H1 (cell line): Measurements from ENCODE around the gene SLC12A8. TPM values are rescaled to one million over a fixed set of nuclear protein-coding genes. Genes with fewer than 3 reads are reported as not detected.

Experiments
- CTCF ChIA-PET: fragments of 300-600 bp; sonication (Branson Sonifier 250); formaldehyde crosslinking; loops from one replicate; lab custom pipeline; 2021; ENCODE audit not compliant: partially characterized antibody; lab: Charles Lee
- POLR2A ChIA-PET: fragments of 300-600 bp; sonication (Branson Sonifier 250); formaldehyde crosslinking; loops from one replicate; lab custom pipeline; 2021; ENCODE audit warnings: inconsistent platforms; ENCODE audit not compliant: partially characterized antibody; lab: Charles Lee
- DNase-seq, 2 experiments: peaks; one replicate each; pipeline versions ENCODE4 v3.0.0 to v3.0.0-alpha.2; 2010 to 2022; ENCODE audit warnings: low spot score in 2 of 2, low read depth in 1 of 2, mixed read lengths in 1 of 2
- FAIRE-seq: peaks from 2 replicates; lab custom pipeline; 2011; peaks lifted over from hg19 to GRCh38; lab: Jason Lieb, UNC
- H2AFZ ChIP-seq: 2 replicates; pipeline ENCODE4 v1.8.1; 2012; ENCODE audit warnings: low read length, inconsistent platforms
- H2AK5ac ChIP-seq: 2 replicates; pipeline ENCODE4 v1.6.1; 2013; ENCODE audit warnings: low read depth, low read length
- H2BK120ac ChIP-seq: replicated peaks from 2 replicates; pipeline ENCODE3; 2013; ENCODE audit warnings: low read depth, low read length, inconsistent platforms
- H2BK12ac ChIP-seq: 2 replicates; pipeline ENCODE4 v1.6.1; 2013; ENCODE audit warnings: low read depth, low read length
- H2BK15ac ChIP-seq: 2 replicates; pipeline ENCODE4 v1.6.1; 2013; ENCODE audit warnings: low read length
- H2BK20ac ChIP-seq: 2 replicates; pipeline ENCODE4 v1.6.1; 2013; ENCODE audit warnings: low read length
- H2BK5ac ChIP-seq: 2 replicates; pipeline ENCODE4 v1.6.1; 2013; ENCODE audit warnings: low read depth, low read length
- H3K14ac ChIP-seq: 2 replicates; pipeline ENCODE4 v1.6.1; 2013; ENCODE audit warnings: inconsistent platforms; ENCODE audit not compliant: insufficient read length
- H3K18ac ChIP-seq: 2 replicates; pipeline ENCODE4 v1.6.1; 2013; ENCODE audit warnings: low read length; ENCODE audit errors: extremely low read depth
- H3K23ac ChIP-seq: 2 replicates; pipeline ENCODE4 v1.6.1; 2013; ENCODE audit warnings: inconsistent platforms; ENCODE audit not compliant: insufficient read length
- H3K23me2 ChIP-seq: 2 replicates; pipeline ENCODE4 v1.6.1; 2013; ENCODE audit warnings: low read depth, low read length
- H3K27ac ChIP-seq: 2 replicates; pipeline ENCODE4 v1.6.1; 2011; ENCODE audit warnings: low read depth, low read length, inconsistent platforms
- H3K27me3 ChIP-seq, 4 experiments: replicated peaks in 1 of 4; 1 replicate in 1 of 4; 2 replicates in 3 of 4; pipeline versions ENCODE4 v1.6.1 to v1.8.1; 2011 to 2013; ENCODE audit warnings: low read length in 3 of 4, mild to moderate bottlenecking in 3 of 4, inconsistent platforms in 2 of 4, mixed read lengths in 2 of 4, moderate library complexity in 1 of 4; ENCODE audit not compliant: control insufficient read depth in 3 of 4, insufficient read depth in 3 of 4; ENCODE audit errors: extremely low read depth in 1 of 4
- H3K36me3 ChIP-seq, 4 experiments: 2 replicates each; pipeline versions ENCODE4 v1.6.1 to v1.8.1; 2011 to 2013; ENCODE audit warnings: mild to moderate bottlenecking in 4 of 4, low read length in 3 of 4, moderate library complexity in 2 of 4, control low read depth in 1 of 4, inconsistent platforms in 1 of 4; ENCODE audit not compliant: insufficient read depth in 4 of 4, control insufficient read depth in 2 of 4
- H3K4ac ChIP-seq: replicated peaks from 2 replicates; pipeline ENCODE3; 2013; ENCODE audit warnings: low read length, low read depth, mixed read lengths, inconsistent platforms; ENCODE audit not compliant: insufficient read length
- H3K4me1 ChIP-seq, 4 experiments: replicated peaks in 1 of 4; 1 replicate in 1 of 4; 2 replicates in 3 of 4; pipeline versions ENCODE4 v1.6.1 to v1.8.1; 2011 to 2013; ENCODE audit warnings: low read length in 3 of 4, inconsistent platforms in 2 of 4, mixed read lengths in 1 of 4; ENCODE audit not compliant: insufficient read depth in 4 of 4, control insufficient read depth in 3 of 4
- H3K4me2 ChIP-seq, 2 experiments: 2 replicates each; pipeline versions ENCODE4 v1.6.1 to v1.8.1; 2011 to 2013; ENCODE audit warnings: low read depth in 2 of 2, low read length in 2 of 2, control low read depth in 1 of 2, inconsistent platforms in 1 of 2, mild to moderate bottlenecking in 1 of 2; ENCODE audit not compliant: insufficient read depth in 1 of 2
- H3K4me3 ChIP-seq, 4 experiments: fragments of 200-600, 300-600 bp in 1 of 4; sonication (generic), shearing (Covaris generic), sonication (Bioruptor Twin) in 1 of 4; 2 replicates each; pipeline versions ENCODE4 v1.5.1 to v1.8.1; 2011 to 2016; ENCODE audit warnings: low read length in 4 of 4, low read depth in 3 of 4, control low read depth in 2 of 4, inconsistent platforms in 2 of 4, mild to moderate bottlenecking in 2 of 4, mixed read lengths in 1 of 4, moderate library complexity in 1 of 4; ENCODE audit not compliant: insufficient read depth in 2 of 4; ENCODE audit errors: extremely low read depth in 1 of 4
- H3K56ac ChIP-seq: replicated peaks from 2 replicates; pipeline ENCODE3; 2013; ENCODE audit warnings: low read depth, mild to moderate bottlenecking, mixed read lengths, low read length, inconsistent platforms; ENCODE audit not compliant: insufficient read length
- H3K79me1 ChIP-seq: 2 replicates; pipeline ENCODE4 v1.6.1; 2013; ENCODE audit warnings: low read depth, low read length, control low read depth
- H3K79me2 ChIP-seq, 2 experiments: 2 replicates each; pipeline versions ENCODE4 v1.6.1 to v1.8.1; 2012 to 2013; ENCODE audit warnings: low read length in 2 of 2, mild to moderate bottlenecking in 2 of 2, inconsistent platforms in 1 of 2; ENCODE audit not compliant: insufficient read depth in 2 of 2, control insufficient read depth in 1 of 2
- H3K9ac ChIP-seq, 4 experiments: replicated peaks in 1 of 4; 1 replicate in 1 of 4; 2 replicates in 3 of 4; pipeline versions ENCODE4 v1.6.1 to v1.8.1; 2011 to 2013; ENCODE audit warnings: low read depth in 3 of 4, low read length in 3 of 4, control low read depth in 2 of 4, mild to moderate bottlenecking in 2 of 4, moderate library complexity in 2 of 4, inconsistent platforms in 1 of 4; ENCODE audit errors: extremely low read depth in 1 of 4
- H3K9me3 ChIP-seq, 2 experiments: 2 replicates each; pipeline versions ENCODE4 v1.6.1 to v1.8.1; 2012 to 2013; ENCODE audit warnings: mild to moderate bottlenecking in 2 of 2, moderate library complexity in 2 of 2, control low read depth in 1 of 2, inconsistent platforms in 1 of 2, low read depth in 1 of 2, low read length in 1 of 2, mixed read lengths in 1 of 2; ENCODE audit not compliant: insufficient read depth in 2 of 2
- H4K20me1 ChIP-seq, 2 experiments: replicated peaks in 1 of 2; 2 replicates each; pipeline versions ENCODE3 to v1.8.1; 2011 to 2013; ENCODE audit warnings: inconsistent platforms in 2 of 2, low read length in 2 of 2, mild to moderate bottlenecking in 1 of 2; ENCODE audit not compliant: insufficient read depth in 2 of 2, control insufficient read depth in 1 of 2
- H4K5ac ChIP-seq: 2 replicates; pipeline ENCODE4 v1.6.1; 2013; ENCODE audit warnings: low read length, low read depth, mixed read lengths, inconsistent platforms; ENCODE audit not compliant: insufficient read length
- H4K8ac ChIP-seq: 2 replicates; pipeline ENCODE4 v1.8.0; 2013; ENCODE audit warnings: mild to moderate bottlenecking, moderate library complexity, low read length, inconsistent platforms; ENCODE audit not compliant: insufficient read depth; ENCODE audit errors: extremely low read depth
- H4K91ac ChIP-seq: replicated peaks from 2 replicates; pipeline ENCODE3; 2013; ENCODE audit warnings: low read length, mixed read lengths, inconsistent platforms; ENCODE audit not compliant: insufficient read length
- FOSL1 ChIP-seq: IDR thresholded peaks from 2 replicates; pipeline ENCODE4 v1.6.1; 2011; ENCODE audit warnings: mild to moderate bottlenecking, low read depth, low read length, moderate library complexity; ENCODE audit not compliant: insufficient read depth
- RXRA ChIP-seq: IDR thresholded peaks from 2 replicates; pipeline ENCODE4 v1.6.1; 2011; ENCODE audit warnings: low read depth, mild to moderate bottlenecking, low read length, moderate library complexity; ENCODE audit not compliant: insufficient read depth
- SP4 ChIP-seq: IDR thresholded peaks from 2 replicates; pipeline ENCODE4 v1.6.1; 2012; ENCODE audit warnings: low read length, inconsistent platforms
- WGBS, 2 experiments: shearing (Covaris generic) in 1 of 2; methylation state at CpG; one replicate each; pipeline versions ENCODE4 v1.1.6 to v1.1.7; 2013 to 2015; ENCODE audit warnings: low lambda C conversion rate in 2 of 2, mixed read lengths in 2 of 2, inconsistent platforms in 1 of 2, low coverage in 1 of 2, missing lambda C conversion rate in 1 of 2; ENCODE audit not compliant: insufficient replicate concordance in 2 of 2, insufficient coverage in 1 of 2, insufficient read length in 1 of 2; ENCODE audit errors: extremely low coverage in 1 of 2, missing lambda C conversion rate in 1 of 2; 5-methylcytosine and 5-hydroxymethylcytosine counted together
- polyA plus RNA-seq, 7 experiments: library from polyadenylated mRNA; depleted of rRNA in 3 of 7; stranded (reverse) in 5 of 7; unstranded in 2 of 7; fragments of >200 nt in 5 of 7; fragments of 200-250 nt in 2 of 7; gene quantifications; 1 replicate in 5 of 7; 2 replicates in 1 of 7; 4 replicates in 1 of 7; pipeline versions ENCODE4 v1.2.1 to v1.2.3, GENCODE V29; 2011 to 2013; ENCODE audit warnings: missing spikeins in 2 of 7, mixed read lengths in 2 of 7
- total RNA-seq: library from RNA; stranded (reverse); fragmentation: NEBNext Ultra II Directional; extraction: Animal tissue kit (Norgen Biotek cat#: 25700); gene quantifications from 2 replicates; pipeline ENCODE4 v1.2.1, GENCODE V29; 2021

SLC12A8 gene
- total and polyA plus RNA-seq, 2 of the 8 experiments (the other 6 are each of a cell fraction or from before 2014, with no cell fraction given) = 13.7 to 14.4 TPM

DNA sequence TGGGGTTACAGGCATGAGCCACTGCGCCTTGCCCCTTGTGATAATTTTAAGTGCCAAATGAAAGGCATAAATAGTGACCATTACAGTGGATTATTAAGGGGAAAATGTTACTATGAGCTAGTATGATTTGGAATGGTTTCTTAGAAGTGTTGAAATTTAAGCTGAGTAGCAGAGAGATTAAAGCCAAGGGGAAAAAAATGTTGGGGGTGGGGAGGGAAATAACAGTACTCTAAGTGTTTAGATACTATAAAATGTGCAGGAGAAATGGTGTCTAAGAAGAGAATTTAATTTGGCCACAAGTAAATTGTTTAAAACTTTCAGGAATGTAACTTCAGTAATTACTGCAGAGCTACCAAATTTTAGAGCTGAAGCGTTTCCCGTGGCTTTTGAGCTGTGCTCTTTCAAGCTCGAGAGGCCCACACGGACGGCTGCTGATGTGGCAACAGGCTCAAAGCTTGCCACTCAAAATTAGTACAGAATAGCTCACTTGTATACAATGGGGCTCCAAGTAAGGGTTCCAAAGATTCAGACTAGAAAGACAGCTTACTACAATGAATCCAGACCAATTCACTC is 23.9 kb upstream of the SLC12A8 start:
- Histone ChIP-seq H4K5ac (no peak overlapping the region), H3K9me3 (no peaks in the 10 kb centered on the region), H3K9ac (no peak overlapping the region), H3K4me1 (no peaks in the 10 kb centered on the region), H2BK12ac (no peak overlapping the region), H2BK120ac (no peak overlapping the region), H3K79me1 (no peaks in the 10 kb centered on the region), H2BK20ac (no peak overlapping the region), H3K18ac (no peak overlapping the region), H3K23ac (no peak overlapping the region), H2AFZ (no peak overlapping the region), H4K8ac (no peak overlapping the region; the same call in 1 of the 2 replicates), H3K27ac (no peak overlapping the region), H2BK5ac (no peak overlapping the region), H3K4ac (no peak overlapping the region), H3K14ac (no peak overlapping the region), H3K36me3 (peaks cover 0 to 10% (median 6%) of the 10 kb centered on the region in 4 experiments; a peak in 6 of 8 replicates), H3K23me2 (no peaks in the 10 kb centered on the region), H3K79me2 (no peaks in the 10 kb centered on the region), H3K27me3 (no peaks in the 10 kb centered on the region), H2AK5ac (no peak overlapping the region), H3K4me3 (no peak overlapping the region), H3K4me2 (no peak overlapping the region), H2BK15ac (no peak overlapping the region), H4K91ac (no peak overlapping the region), H4K20me1 (no peaks in the 10 kb centered on the region), H3K56ac (no peak overlapping the region)
- CTCF ChIA-PET = interaction anchor here (0.6 to 1.2 kb wide), 3 partner anchors 10 to 35 kb away, joined by 3 read pairs; no protein-coding TSS in a partner anchor
- no peak for FAIRE-seq
- WGBS, 2 experiments = 94% methylated on average over 6 of the region's 6 CpGs; no CpG with 5 or more reads in 1 of the 2 experiments
- DNase-seq = no peak
- POLR2A ChIA-PET = interaction anchor here (0.6 kb wide), 1 partner anchor 307 kb away, joined by 4 read pairs; no protein-coding TSS in a partner anchor
- TF ChIP-seq SP4 = no peak
- TF ChIP-seq FOSL1 = no peak
- no peak for TF ChIP-seq RXRA
